H1 (cell line): ENCODE results near the gene KRT17. TPM values are rescaled to one million over a fixed set of nuclear protein-coding genes. Genes with fewer than 3 reads are reported as not detected.

ENCODE experiments used
- BRCA1 ChIP-seq: IDR thresholded peaks from 2 replicates; pipeline ENCODE4 v1.6.1; 2012; ENCODE audit warnings: low read depth, low read length, improper control_type of control experiment
- EGR1 ChIP-seq: IDR thresholded peaks from 2 replicates; pipeline ENCODE4 v1.6.1; 2011; ENCODE audit warnings: low read depth, low read length, borderline replicate concordance
- EZH2 ChIP-seq: fragments of 200-600 bp; sonication (generic); IDR thresholded peaks from 2 replicates; pipeline ENCODE4 v1.7.1; 2012; ENCODE audit warnings: low read depth, mild to moderate bottlenecking, moderate library complexity, low read length, inconsistent platforms; ENCODE audit not compliant: severe bottlenecking
- HDAC2 ChIP-seq, 2 experiments: fragments of 300-600 bp in 1 of 2; sonication (generic) in 1 of 2; IDR thresholded peaks; 2 replicates each; pipeline ENCODE4 v1.6.1; 2011 to 2012; ENCODE audit warnings: low read depth in 2 of 2, low read length in 2 of 2, mild to moderate bottlenecking in 2 of 2, moderate library complexity in 2 of 2, borderline replicate concordance in 1 of 2, inconsistent platforms in 1 of 2
- NANOG ChIP-seq: IDR thresholded peaks from 2 replicates; pipeline ENCODE4 v1.6.1; 2011; ENCODE audit warnings: low read length, low read depth, mild to moderate bottlenecking, inconsistent platforms; ENCODE audit not compliant: insufficient read depth, poor library complexity, severe bottlenecking
- SP2 ChIP-seq: IDR thresholded peaks from 2 replicates; pipeline ENCODE4 v1.6.1; 2012; ENCODE audit warnings: mild to moderate bottlenecking, low read length, inconsistent platforms
- SP4 ChIP-seq: IDR thresholded peaks from 2 replicates; pipeline ENCODE4 v1.6.1; 2012; ENCODE audit warnings: low read length, inconsistent platforms
- TAF1 ChIP-seq: IDR thresholded peaks from 2 replicates; pipeline ENCODE4 v1.6.1; 2011; ENCODE audit warnings: mild to moderate bottlenecking, low read depth, low read length
- TAF7 ChIP-seq: optimal IDR thresholded peaks from 2 replicates; pipeline ENCODE3; 2011; ENCODE audit warnings: low read depth, mild to moderate bottlenecking, inconsistent platforms, low read length, moderate library complexity, borderline replicate concordance
- polyA plus RNA-seq, 7 experiments: library from polyadenylated mRNA; depleted of rRNA in 3 of 7; stranded (reverse) in 5 of 7; unstranded in 2 of 7; fragments of >200 nt in 5 of 7; fragments of 200-250 nt in 2 of 7; gene quantifications; 1 replicate in 5 of 7; 2 replicates in 1 of 7; 4 replicates in 1 of 7; pipeline versions ENCODE4 v1.2.1 to v1.2.3, GENCODE V29; 2011 to 2013; ENCODE audit warnings: missing spikeins in 2 of 7, mixed read lengths in 2 of 7
- total RNA-seq: library from RNA; stranded (reverse); fragmentation: NEBNext Ultra II Directional; extraction: Animal tissue kit (Norgen Biotek cat#: 25700); gene quantifications from 2 replicates; pipeline ENCODE4 v1.2.1, GENCODE V29; 2021

The KRT17 gene
- total and polyA plus RNA-seq, 2 of the 8 experiments (the other 6 are each of a cell fraction or from before 2014, with no cell fraction given) = 0.50 to 0.95 TPM

- TF ChIP-seq SP2 = no peak
- no peak for TF ChIP-seq SP4
- no peak for TF ChIP-seq BRCA1
- no peak for TF ChIP-seq EGR1
- TF ChIP-seq TAF7 = no peak
- no peak for TF ChIP-seq TAF1
- no peak for TF ChIP-seq NANOG
- no peak for TF ChIP-seq HDAC2 (IDR thresholded peaks at IDR 0.05; ENCODE audit: borderline replicate concordance in 1 of 2, low read depth in 2 of 2, low read length in 2 of 2)
- no peak for TF ChIP-seq EZH2
Observed at GRCh38 chr17:41571561-41572434, 52.6 kb downstream of the KRT17 start, which contains the start of gene KRT9 (continued).

Other genes with a start within 250 kb of the KRT17 start
- not detected in 2 replicates for gene KRT34, start 242.3 kb downstream of the KRT17 start, total RNA-seq
- not detected in 2 replicates for gene KRT34, start 242.3 kb downstream of the KRT17 start, polyA plus RNA-seq (2011; rRNA removed)
- gene KRT31, start 227.0 kb downstream of the KRT17 start, total RNA-seq = not detected in 2 replicates
- not detected in 2 replicates for gene KRT31, start 227.0 kb downstream of the KRT17 start, polyA plus RNA-seq (2011; rRNA removed)
- not detected in 2 replicates for gene KRT37, start 200.0 kb downstream of the KRT17 start, total RNA-seq
- not detected in 2 replicates for gene KRT37, start 200.0 kb downstream of the KRT17 start, polyA plus RNA-seq (2011; rRNA removed)
- gene KRT38, start 183.6 kb downstream of the KRT17 start, total RNA-seq = not detected in 2 replicates
- gene KRT38, start 183.6 kb downstream of the KRT17 start, polyA plus RNA-seq (2011; rRNA removed) = not detected in 2 replicates
- gene KRT32, start 157.2 kb downstream of the KRT17 start, total RNA-seq = not detected in 2 replicates
- gene KRT32, start 157.2 kb downstream of the KRT17 start, polyA plus RNA-seq (2011; rRNA removed) = not detected in 2 replicates
- gene KRT35, start 143.4 kb downstream of the KRT17 start, total RNA-seq = not detected in 2 replicates
- gene KRT35, start 143.4 kb downstream of the KRT17 start, polyA plus RNA-seq (2011; rRNA removed) = not detected in 2 replicates
- not detected in 2 replicates for gene KRT36, start 134.7 kb downstream of the KRT17 start, total RNA-seq
- gene KRT36, start 134.7 kb downstream of the KRT17 start, polyA plus RNA-seq (2011; rRNA removed) = not detected in 2 replicates
- not detected in 2 replicates for gene KRT13, start 119.0 kb downstream of the KRT17 start, total RNA-seq
- 0.09 and 0.17 TPM in 2 replicates for gene KRT13, start 119.0 kb downstream of the KRT17 start, polyA plus RNA-seq (2011; rRNA removed)
- 0.13 and 0.21 TPM in 2 replicates for gene KRT15, start 105.7 kb downstream of the KRT17 start, total RNA-seq
- gene KRT15, start 105.7 kb downstream of the KRT17 start, polyA plus RNA-seq (2011; rRNA removed) = 0.09 and 0.11 TPM in 2 replicates
- gene KRT19, start 96.3 kb downstream of the KRT17 start, total RNA-seq = 122 and 137 TPM in 2 replicates
- gene KRT19, start 96.3 kb downstream of the KRT17 start, polyA plus RNA-seq (2011; rRNA removed) = 120 and 192 TPM in 2 replicates
- gene KRT9, start 52.5 kb downstream of the KRT17 start, total RNA-seq = not detected in 2 replicates
- not detected in 2 replicates for gene KRT9, start 52.5 kb downstream of the KRT17 start, polyA plus RNA-seq (2011; rRNA removed)
- not detected in 2 replicates for gene KRT14, start 37.7 kb downstream of the KRT17 start, total RNA-seq
- 0.13 and 0.35 TPM in 2 replicates for gene KRT14, start 37.7 kb downstream of the KRT17 start, polyA plus RNA-seq (2011; rRNA removed)
- gene KRT16, start 11.8 kb downstream of the KRT17 start, total RNA-seq = not detected in 2 replicates
- not detected in 2 replicates for gene KRT16, start 11.8 kb downstream of the KRT17 start, polyA plus RNA-seq (2011; rRNA removed)
- gene EIF1, start 64.3 kb upstream of the KRT17 start, total RNA-seq = 528 and 539 TPM in 2 replicates
- 89.3 and 175 TPM in 2 replicates for gene EIF1, start 64.3 kb upstream of the KRT17 start, polyA plus RNA-seq (2011; rRNA removed)
- not detected in 2 replicates for gene GAST, start 87.8 kb upstream of the KRT17 start, total RNA-seq
- not detected in 2 replicates for gene GAST, start 87.8 kb upstream of the KRT17 start, polyA plus RNA-seq (2011; rRNA removed)
- gene HAP1, start 110.1 kb upstream of the KRT17 start, total RNA-seq = 3.6 and 3.8 TPM in 2 replicates
- 2.3 and 3.4 TPM in 2 replicates for gene HAP1, start 110.1 kb upstream of the KRT17 start, polyA plus RNA-seq (2011; rRNA removed)
- gene JUP, start 162.1 kb upstream of the KRT17 start, total RNA-seq = 98.6 and 102 TPM in 2 replicates
- gene JUP, start 162.1 kb upstream of the KRT17 start, polyA plus RNA-seq (2011; rRNA removed) = 62.8 and 125 TPM in 2 replicates
- gene P3H4, start 187.4 kb upstream of the KRT17 start, total RNA-seq = 22.6 and 23.4 TPM in 2 replicates
- 26.7 and 36.6 TPM in 2 replicates for gene P3H4, start 187.4 kb upstream of the KRT17 start, polyA plus RNA-seq (2011; rRNA removed)
- gene FKBP10, start 188.4 kb upstream of the KRT17 start, total RNA-seq = 173 and 179 TPM in 2 replicates
- 283 and 410 TPM in 2 replicates for gene FKBP10, start 188.4 kb upstream of the KRT17 start, polyA plus RNA-seq (2011; rRNA removed)
- 68.7 and 71.4 TPM in 2 replicates for gene NT5C3B, start 211.7 kb upstream of the KRT17 start, total RNA-seq
- 86.9 and 94.5 TPM in 2 replicates for gene NT5C3B, start 211.7 kb upstream of the KRT17 start, polyA plus RNA-seq (2011; rRNA removed)
- gene KLHL10, start 213.2 kb upstream of the KRT17 start, total RNA-seq = 0.19 TPM in 1 of 2 replicates, not detected in the other
- gene KLHL10, start 213.2 kb upstream of the KRT17 start, polyA plus RNA-seq (2011; rRNA removed) = 0.14 and 0.26 TPM in 2 replicates
- 12.8 and 13.7 TPM in 2 replicates for gene KLHL11, start 240.8 kb upstream of the KRT17 start, total RNA-seq
- 3.4 and 4.2 TPM in 2 replicates for gene KLHL11, start 240.8 kb upstream of the KRT17 start, polyA plus RNA-seq (2011; rRNA removed)